Measurements from ENCODE around the gene MGLL.

Gene MGLL

DNA sequence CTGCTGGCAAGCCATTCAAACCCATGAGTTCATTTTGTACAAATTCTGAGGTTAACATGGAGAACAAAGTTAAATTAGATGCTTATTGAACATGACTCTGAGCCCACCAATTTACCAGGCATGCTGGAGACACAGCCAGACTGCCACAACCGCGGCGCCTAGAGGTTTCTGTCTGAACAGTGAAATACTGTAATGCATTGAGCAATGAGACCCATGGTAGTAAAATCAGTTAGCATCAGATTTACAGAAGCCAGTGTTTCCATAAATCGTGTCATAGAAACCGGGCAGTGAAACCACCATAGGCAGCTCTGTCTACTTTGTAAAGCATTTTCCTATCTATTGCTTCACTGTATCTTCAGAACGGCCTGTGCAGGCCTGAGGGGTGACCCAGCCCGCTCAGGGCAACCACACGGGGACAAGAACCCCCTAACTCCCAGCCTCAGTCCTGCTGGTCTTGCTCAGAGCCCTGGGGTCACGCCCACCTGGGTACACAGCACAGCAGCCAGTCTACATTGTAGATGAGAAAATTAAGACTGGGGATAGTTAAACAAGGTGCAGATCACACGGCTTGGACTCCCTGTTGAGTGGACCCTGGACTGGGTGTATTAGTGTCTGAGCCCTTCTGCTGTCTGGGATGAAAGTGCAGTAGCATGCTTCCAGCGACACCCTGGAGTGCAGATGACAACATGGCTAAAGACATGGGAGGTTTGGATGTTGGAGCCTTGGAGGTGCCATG, 44.2 kb downstream of the MGLL start:
- no peak overlapping the region for H3K4me3 ChIP-seq (ENCODE audit: low read depth, low read length)
- no peak for DNase-seq (ENCODE audit: low read depth)
- TF ChIP-seq, protein P1, sequence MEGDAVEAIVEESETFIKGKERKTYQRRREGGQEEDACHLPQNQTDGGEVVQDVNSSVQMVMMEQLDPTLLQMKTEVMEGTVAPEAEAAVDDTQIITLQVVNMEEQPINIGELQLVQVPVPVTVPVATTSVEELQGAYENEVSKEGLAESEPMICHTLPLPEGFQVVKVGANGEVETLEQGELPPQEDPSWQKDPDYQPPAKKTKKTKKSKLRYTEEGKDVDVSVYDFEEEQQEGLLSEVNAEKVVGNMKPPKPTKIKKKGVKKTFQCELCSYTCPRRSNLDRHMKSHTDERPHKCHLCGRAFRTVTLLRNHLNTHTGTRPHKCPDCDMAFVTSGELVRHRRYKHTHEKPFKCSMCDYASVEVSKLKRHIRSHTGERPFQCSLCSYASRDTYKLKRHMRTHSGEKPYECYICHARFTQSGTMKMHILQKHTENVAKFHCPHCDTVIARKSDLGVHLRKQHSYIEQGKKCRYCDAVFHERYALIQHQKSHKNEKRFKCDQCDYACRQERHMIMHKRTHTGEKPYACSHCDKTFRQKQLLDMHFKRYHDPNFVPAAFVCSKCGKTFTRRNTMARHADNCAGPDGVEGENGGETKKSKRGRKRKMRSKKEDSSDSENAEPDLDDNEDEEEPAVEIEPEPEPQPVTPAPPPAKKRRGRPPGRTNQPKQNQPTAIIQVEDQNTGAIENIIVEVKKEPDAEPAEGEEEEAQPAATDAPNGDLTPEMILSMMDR (IDR thresholded peaks at IDR 0.05; ENCODE audit: control insufficient read depth, extremely low read depth, insufficient read depth), result no peak

GRCh38 chr3:127777332-127777731, 45.0 kb downstream of the MGLL start:
- no peak for DNase-seq (ENCODE audit: low read depth)
- H3K4me3 ChIP-seq (ENCODE audit: low read depth, low read length), result no peak overlapping the region
- TF ChIP-seq, protein P1 (IDR thresholded peaks at IDR 0.05; ENCODE audit: control insufficient read depth, extremely low read depth, insufficient read depth), result no peak

DNA sequence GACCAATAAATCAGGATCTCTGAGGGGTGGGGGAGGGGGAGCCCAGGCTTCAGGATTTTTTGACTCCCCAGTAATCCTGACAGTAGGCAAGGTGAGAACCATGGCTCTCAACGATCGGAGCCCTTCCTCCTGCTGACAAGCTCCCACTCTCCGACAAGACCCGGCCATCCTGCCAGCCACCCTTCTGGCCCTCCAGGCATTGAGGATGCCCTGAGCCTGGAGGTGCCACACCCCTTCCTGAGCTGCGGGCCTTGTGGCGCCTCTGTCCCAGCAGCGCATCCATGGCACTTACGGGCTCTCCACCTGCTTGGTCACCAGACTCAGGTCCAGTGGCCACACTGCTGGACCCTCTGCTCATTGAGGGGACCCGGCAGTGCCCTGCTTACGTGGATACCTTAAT, 46.0 kb downstream of the MGLL start:
- DNase-seq (ENCODE audit: low read depth), result no peak
- H3K4me3 ChIP-seq (ENCODE audit: low read depth, low read length), result no peak overlapping the region
- TF ChIP-seq, protein P1 (IDR thresholded peaks at IDR 0.05; ENCODE audit: control insufficient read depth, extremely low read depth, insufficient read depth), result no peak

GRCh38 chr3:127775398-127776109, 46.8 kb downstream of the MGLL start:
- TF ChIP-seq, protein P1 (IDR thresholded peaks at IDR 0.05; ENCODE audit: control insufficient read depth, extremely low read depth, insufficient read depth), result no peak
- no peak overlapping the region for H3K4me3 ChIP-seq (ENCODE audit: low read depth, low read length)
- no peak for DNase-seq (ENCODE audit: low read depth)

DNA sequence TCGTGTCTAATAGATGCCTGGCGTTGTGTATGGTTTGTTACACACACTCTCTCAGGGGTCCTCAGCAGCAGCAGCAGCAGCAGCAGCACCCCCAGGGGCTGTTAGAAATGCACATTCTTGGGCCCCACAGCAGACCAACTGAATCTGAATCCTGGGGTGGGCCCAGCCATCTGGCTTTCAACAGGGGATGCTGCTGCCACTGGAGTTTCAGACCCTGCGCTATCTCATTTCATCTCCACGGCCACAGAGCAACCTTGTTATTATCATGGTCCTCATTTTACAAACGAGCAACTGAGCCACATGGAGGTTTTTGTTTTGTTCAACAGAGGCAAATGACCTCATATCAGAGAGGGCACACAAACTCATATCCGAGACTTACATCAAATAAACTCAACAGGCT, 47.7 kb downstream of the MGLL start:
- no peak for DNase-seq (ENCODE audit: low read depth)
- H3K4me3 ChIP-seq (ENCODE audit: low read depth, low read length), result no peak overlapping the region
- TF ChIP-seq, protein P1 (IDR thresholded peaks at IDR 0.05; ENCODE audit: control insufficient read depth, extremely low read depth, insufficient read depth), result no peak

DNA sequence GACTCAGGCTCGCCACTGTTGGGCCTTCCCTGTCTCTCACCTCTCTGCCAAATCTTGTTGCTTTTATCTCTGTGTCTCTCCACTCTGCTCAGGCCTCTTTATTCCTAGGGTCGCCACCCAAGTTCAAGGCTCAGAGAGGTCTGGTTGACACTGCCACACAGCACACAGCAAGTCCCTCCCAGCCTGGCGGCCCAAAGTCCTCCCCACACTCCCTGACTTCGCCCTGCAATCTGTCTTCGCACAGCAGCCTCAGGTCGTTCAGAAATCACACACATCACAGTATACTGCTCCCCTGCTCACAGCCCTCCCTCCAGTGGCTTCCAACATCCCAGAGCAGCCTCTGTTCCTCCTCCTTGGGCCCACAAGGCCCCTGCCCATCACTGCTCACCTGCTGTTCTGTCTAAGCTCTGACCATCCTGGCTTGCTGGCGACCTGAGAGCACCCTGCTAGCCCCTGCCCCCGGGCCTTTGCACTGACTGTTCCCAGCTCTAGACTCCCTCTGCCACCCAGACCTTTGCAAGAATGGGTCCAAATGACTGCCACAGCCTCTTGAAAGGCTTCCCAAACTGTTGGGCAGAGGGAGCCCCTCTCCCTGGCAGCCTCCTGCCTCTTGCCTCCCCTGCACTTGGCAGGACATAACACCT, 48.4 kb downstream of the MGLL start:
- TF ChIP-seq, protein P1 (IDR thresholded peaks at IDR 0.05; ENCODE audit: control insufficient read depth, extremely low read depth, insufficient read depth), result no peak
- DNase-seq (ENCODE audit: low read depth), result no peak
- no peak overlapping the region for H3K4me3 ChIP-seq (ENCODE audit: low read depth, low read length)

All from LNCaP clone FGC (cell line).